ENCODE data around the gene MS4A2.
"Not testable (repeated sequence)": the region's sequence is repeated elsewhere in the genome, so short reads cannot be mapped to it uniquely, and the experiment has no call there.

The MS4A2 gene

DNA sequence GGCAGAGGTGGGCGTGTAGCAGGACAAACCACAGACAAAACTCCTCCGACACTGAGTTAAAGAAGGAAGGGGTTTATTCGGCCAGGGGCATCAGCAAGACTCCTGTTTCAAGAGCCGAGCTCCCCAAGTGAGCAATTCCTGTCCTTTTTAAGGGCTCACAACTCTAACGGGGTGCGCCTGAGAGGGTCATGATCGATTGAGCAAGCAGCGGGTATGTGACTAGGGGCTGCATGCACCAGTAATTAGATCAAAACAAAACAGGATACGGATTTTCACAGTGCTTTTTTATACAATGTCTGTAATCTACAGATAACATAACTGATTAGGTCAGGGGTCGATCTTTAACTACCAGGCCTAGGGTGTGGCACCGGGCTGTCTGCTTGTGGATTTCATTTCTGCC, 12.9 kb downstream of the MS4A2 start:
- DNase-seq (ENCODE audit: low read depth, low spot score): not testable (repeated sequence)

DNA sequence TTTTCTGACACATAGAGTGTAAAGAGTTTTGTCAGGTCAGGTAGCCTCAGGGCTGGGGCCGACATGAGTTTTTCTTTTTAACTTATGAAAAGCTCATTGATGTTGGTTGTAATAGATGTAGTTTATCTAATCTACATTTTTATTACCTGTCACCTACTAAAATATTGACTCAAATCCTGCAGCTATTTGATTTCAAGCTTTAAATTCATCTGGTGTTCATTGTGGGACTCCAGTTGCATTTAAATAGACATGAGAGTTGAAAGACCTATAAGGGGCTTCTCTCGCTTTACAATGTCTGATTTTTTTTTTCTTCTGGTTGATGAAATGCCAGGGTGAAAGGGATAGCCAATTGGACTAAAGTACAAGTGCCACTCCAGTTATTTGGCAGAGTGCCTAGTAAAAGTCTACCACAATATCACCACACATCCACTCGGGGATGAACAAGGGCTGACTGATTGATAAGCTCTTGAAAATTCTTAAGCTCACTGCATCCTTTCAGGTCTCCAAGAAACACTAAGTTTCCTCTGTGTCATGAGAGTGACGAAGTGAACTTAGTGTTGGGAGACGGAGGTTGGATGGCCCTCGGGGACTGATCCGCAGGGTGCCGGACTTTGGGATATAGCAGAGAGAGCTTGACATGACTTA, 16.1 kb downstream of the MS4A2 start:
- DNase-seq (ENCODE audit: low read depth, low spot score): not testable (repeated sequence)

DNA sequence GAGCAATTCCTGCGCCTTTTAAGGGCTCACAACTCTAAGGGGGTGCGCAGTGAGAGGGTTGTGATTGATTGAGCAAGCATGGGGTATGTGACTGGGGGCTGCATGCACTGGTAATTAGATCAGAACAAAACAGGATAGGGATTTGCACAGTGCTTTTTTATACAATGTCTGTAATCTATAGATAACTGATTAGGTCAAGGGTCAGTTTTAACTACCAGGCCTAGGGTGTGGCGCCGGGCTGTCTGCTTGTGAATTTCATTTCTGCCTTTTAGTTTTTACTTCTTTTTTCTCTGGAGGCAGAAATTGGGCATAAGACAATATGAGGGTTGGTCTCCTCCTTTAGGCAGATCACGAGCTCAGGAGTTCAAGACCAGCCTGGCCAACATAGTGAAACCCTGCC, 20.2 kb downstream of the MS4A2 start:
- DNase-seq (ENCODE audit: low read depth, low spot score): not testable (repeated sequence)

DNA sequence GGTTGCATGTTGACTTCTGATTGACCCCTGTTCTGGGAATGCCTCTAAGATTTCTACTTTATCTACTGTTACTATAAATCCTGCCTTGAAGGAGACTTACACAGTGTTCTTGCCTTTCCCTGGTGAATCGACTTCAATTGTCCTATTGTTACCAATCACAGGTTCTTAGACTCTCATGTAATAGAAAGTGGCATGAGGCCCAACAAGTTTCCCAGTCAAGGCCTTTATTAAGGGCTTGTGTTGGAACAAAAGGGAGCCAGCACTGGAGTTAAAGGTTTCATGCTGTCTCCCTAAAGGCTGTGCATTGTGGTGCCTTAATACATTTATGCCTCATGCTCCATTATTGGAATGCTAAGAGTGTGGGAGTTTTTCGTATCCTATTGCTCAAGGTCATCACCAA, 23.3 kb downstream of the MS4A2 start:
- DNase-seq (ENCODE audit: low read depth, low spot score): no peak

DNA sequence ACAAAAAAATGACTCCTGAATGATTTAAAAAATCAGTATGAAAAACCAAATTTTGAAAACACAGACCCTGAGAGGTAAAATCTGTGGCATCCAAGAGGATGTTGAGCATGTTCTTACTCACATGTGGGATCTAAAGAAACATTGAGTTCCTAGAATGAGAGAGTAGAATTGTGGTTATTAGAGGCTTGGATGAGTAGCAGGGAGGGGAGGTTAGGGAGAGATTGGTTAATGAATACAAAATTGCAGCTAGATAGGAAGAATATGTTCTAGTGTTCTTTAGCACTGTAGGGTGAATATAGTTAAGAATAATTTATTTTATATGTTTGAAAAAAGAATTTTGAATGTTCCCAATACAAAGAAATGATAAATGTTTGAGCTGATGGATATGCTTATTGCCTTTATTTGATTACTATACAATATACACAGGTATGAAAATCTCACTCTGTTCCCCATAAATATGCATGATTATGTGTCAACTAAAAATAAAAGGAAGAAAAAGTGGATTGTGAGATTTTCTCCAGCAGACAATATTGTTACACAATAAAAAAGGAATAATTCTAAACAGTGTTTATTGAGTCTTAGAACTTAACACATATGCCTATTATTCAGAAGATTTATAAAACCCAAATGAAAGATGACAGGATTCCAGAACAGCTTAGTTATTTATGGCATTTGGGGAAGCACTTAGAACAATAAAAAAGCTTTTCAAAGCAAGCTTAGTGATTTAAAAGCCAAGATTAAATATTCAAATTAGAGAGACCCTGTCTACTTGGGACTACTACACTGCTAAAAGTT, 28.7 kb downstream of the MS4A2 start:
- DNase-seq (ENCODE audit: low read depth, low spot score): no peak

DNA sequence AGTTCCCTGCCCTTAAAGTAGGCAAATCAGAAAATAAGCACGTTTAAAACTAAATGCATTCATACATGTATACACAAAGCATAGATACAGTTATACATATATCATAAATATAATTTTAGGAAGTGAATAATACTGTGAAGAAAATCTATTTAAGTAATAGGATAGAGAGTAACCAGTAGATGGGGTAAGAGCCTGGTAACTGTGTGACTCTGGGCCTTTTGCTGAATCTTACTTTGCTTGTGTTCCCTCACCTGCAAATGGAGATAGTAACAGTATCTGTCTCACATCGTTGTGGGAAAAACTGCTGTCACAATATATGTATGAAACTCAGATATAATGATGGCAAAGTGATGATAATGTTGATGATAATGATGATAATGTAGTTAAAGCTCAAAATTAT, 29.9 kb downstream of the MS4A2 start:
- no peak for DNase-seq (ENCODE audit: low read depth, low spot score)

DNA sequence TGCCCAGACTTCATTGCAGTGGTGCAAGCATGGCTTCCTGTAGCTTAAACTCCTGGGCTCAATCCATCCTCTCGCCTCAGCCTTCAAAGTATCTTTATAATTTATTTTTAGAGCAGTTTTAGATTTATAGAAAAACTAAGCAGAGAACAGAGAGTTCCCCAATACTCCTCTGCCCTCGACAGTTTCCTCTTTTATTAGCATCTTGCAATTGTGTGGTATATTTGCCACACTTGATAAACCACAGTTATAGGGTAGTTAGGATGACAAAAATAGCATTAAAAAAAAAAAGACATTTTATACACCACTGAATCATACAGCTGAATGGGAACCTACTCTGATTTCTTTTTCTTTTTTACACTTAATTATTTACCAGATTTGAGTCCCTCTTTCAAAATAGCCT, 31.2 kb downstream of the MS4A2 start:
- no peak for DNase-seq (ENCODE audit: low read depth, low spot score)

DNA sequence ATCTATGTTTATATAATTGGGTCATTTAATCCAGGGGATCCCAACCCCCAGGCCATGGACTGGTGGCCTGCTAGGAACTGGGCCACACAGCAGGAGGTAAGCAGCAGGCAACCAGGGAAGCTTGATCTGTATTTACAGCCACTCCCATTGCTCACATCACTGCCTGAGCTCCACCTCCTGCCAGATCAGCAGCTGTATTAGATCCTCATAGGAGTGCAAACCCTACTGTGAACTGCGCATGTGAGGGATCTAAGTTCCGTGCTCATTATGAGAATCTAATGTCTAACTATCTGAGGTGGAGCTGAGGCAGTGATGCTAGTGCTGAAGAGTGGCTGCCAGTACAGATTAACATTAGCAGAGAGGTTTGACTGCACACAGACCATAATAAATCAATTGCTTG, 32.8 kb downstream of the MS4A2 start:
- DNase-seq (ENCODE audit: low read depth, low spot score): no peak

DNA sequence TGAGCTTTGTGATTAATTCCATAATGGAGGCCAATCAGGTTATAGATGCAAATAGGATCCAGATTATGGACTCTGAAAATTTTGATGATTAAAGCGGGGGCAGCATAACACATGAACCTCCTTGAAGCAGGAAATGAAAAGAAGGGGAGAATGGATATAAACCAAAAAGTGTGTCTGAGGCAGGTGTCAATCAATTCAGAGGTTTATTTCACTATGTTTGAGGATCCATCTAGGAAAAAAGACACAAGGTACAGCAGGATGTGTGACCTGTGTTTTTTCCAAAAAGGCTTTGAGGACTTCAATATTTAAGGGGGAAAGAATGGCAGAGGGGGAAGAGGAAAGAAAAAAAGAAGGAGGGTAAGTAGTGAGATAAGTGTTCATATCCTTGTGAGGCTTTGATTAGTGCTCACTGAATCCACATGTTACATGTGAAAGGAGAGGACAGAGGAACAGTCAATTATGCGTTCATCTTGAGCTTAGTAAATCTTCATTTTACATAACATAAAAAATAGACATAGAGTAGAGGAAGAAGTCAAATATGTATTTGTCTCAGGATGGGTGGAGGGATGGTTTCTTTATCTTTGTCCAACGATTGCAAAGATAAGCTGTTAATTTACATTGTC, 34.1 kb downstream of the MS4A2 start:
- DNase-seq (ENCODE audit: low read depth, low spot score): no peak

DNA sequence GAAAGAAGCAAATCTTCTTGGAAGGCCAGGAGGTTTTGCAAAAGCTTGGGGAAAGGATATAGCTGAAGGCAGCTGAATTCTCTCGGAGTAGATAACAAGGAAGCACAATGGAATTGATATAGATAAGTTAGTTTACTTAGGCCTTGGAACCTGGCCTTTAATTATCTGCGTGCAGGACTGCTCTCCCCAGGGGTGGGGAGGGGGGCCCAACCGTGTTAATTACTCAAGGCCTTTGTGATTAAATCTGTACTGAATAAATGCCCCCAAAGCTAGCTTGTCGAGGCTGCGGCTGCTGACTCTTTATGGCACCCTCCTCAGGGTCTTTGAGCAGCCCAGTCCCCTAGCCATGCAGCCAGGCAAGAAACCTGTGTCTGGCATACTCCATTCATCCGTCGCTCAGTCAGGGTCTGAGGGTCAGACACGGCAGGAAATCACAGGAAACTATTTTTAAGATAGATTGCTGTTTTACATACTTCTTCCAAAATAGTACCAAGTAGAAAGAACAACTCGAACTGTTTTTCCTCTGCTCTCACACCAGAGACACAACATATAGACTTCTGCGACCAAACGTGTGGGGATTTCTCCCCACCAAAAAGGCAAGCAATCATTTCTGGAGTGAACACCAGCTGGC, 36.5 kb downstream of the MS4A2 start:
- no peak for DNase-seq (ENCODE audit: low read depth, low spot score)

DNA sequence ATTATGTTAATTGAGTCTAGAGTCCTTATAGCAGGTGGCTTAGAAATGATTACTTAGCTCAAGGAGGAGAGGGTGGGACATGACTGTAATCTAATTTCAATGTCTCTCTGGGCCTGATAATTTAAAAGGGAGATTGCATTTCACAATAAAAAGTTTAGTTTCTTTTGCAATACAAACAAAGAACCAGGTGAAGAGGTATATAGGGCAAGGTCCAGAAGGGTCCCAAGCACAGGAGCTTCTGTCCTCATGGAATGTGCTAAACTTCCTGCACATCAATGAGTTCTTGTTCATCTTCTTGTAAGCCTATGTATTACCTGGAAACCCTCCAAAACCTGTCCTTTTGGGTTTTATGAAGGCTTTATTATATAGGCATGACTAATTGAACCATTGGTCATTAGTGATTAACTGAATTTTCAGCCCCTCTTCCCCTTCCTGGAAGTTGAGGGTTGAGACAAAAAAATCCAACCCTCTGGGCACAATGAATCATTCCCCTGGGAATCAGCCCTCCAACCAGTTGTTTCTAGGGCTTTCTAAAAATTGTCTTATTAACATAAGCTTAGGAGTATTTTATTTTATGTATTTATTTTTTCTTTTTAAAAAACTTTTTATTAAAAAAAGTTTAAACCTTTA, 37.6 kb downstream of the MS4A2 start:
- DNase-seq (ENCODE audit: low read depth, low spot score): no peak

DNA sequence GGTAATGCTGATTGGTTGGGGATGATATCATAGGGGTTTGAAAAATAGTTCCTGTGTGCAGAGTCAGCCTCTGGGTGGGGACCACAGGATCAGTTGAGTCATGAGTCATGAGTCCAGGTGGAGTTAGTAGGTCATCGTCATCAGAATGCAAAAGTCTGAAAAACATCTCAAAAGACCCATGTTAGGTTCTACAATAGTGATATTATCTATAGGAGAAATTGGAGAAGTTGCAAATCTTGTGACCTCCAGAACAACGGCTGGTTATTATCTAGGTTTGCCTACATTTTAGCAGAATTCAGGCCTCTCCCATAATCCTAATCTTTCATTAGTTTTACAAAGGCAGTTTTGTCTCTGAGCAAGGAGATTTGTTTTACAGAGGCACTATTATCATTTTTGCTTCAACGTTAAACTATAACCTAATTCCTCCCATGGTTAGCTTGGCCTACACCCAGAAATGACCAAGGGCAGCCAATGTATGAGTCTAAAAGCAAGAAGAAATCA, 38.9 kb downstream of the MS4A2 start:
- no peak for DNase-seq (ENCODE audit: low read depth, low spot score)

DNA sequence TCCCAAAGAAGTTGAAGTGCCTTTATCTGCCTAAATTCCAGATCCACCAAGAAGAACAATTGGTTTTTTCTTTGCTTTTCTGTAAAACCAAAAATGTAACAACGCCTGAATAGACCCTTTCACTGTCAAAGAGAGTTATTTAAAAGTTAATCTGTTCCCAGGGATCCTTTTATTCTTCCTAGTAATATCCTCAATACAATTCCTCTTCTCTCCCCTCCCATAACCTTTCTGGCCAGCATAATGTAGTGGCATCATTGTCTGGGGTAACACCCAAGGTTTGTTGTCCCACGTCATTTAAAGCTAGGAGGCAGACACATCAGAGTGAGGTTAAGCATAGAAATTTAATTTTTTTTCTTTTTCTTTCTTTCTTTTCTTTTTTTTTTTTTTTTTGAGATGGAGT, 39.9 kb downstream of the MS4A2 start:
- no peak for DNase-seq (ENCODE audit: low read depth, low spot score)

DNA sequence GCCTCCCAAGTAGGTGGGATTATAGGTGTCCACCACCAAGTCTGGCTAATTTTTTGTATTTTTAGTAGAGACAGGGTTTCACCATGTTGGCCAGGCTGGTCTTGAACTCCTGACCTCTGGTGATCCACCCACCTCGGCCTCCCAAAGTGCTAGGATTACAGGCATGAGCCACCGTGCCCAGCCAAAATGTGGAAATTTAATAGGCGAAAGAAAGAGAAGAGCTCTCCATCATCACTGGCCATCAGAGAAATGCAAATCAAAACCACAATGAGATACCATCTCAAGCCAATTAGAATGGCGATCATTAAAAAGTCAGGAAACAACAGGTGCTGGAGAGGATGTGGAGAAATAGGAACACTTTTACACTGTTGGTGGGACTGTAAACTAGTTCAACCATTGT, 40.4 kb downstream of the MS4A2 start:
- not testable (repeated sequence) for DNase-seq (ENCODE audit: low read depth, low spot score)

DNA sequence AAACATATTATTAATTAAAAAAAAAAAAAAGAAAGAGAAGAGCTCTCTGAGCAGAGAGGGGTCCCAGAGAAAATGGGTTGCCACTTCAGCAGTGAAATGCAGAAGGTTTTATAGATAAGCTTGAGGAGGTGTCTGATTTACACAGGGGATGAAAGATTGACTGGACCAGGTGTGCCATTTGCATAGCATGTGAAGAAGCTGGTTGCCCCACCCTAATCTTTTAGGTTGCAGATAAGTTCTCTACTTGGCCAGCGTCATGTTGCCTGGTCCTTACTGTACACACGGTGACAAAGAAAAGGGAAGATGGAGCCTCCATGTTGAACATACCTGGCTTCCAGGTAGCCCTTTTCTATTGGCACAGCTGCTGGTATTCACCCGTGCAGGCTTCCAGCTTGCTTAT, 41.4 kb downstream of the MS4A2 start:
- no peak for DNase-seq (ENCODE audit: low read depth, low spot score)

DNA sequence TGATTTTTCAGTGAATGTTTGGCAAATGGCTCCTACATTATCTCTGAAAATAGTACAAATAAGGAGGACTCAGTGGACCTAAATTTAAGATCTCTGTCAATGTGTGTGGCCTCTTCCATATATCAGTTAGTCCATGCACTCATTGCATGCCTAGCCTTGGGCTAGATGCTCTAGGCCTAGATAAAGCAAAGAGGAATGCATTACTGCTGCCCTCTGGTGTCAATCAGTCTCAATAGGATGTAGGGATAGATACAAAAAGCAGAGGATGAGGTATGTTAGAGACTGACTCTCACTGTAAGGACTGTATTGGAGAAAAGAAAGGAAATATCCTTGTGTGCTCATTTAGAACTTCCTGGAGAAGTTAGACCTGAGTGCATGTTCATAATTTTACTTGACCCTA, 42.0 kb downstream of the MS4A2 start:
- DNase-seq (ENCODE audit: low read depth, low spot score): no peak

DNA sequence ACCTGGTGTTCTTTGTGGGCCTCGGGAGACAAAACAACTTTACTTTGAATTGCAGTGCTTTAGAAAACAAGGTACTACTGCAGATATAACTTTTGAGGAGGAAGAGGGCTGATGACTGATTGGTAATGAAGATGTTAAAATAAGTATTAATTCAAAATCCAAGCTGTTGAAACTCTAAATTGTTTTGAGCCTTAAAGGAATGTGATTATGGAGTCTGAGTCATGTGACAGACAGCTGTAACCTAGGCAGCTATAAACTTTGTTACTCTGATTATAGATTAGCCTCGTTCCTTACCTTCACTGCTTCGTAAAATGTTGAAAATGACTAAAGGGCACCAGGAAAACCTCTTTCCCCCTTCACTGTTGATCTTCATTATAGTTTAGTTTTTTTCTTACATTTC, 43.4 kb downstream of the MS4A2 start:
- no peak for DNase-seq (ENCODE audit: low read depth, low spot score)

DNA sequence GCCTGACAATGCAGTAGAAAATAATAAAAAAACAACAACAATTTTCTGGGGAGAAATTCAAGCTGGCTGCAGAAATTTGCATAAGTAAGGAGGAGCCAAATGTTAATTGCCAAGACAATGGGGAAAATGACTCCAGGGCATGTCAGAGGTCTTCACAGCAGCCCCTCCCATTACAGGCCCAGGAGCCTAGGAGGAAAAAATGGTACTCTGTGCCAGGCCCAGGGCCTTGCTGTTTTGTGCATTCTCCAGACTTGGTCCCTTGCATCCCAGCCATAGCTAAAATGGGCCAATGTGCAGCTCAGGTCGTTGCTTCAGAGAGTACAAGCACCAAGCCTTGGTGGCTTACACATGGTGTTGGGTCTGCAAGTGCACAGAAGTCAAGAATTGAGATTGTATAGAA, 45.5 kb downstream of the MS4A2 start:
- no peak for DNase-seq (ENCODE audit: low read depth, low spot score)

DNA sequence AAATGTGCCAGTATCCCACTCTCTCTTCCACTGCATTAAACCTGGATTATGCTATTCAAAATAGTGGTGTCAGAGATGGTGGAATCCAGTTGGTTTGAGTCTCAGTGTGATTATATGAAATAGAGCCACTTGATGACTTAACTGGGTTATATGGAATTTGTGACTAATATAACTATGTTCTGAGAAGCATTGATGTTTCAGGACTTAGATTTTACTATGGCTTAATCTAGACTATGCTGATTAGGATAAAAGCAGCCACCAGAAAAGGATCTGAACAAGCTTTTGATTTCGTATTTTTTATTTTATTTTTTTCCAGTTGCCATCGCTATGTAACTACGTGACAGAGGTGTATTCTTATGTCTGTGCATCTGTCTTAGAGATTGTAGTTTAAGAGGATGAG, 55.3 kb downstream of the MS4A2 start:
- DNase-seq (ENCODE audit: low read depth, low spot score): no peak

DNA sequence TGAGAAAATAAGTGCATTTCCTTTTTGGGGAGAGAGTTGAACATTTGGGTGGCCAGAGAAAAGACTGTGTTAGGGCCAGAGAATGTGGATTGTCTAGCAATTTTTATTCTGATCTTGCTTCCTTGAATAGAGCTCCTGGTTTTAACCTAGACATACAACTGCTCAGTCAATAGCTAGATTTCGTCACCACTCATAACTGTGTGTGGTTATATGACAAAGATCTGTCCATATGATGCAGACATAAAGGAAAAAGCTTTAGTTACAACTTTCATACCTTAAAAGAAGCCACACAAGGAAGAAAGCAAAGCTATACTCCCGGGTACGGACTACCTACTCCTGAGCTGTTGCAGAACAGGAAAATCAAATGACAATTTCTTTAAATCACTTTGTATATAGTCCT, 57.2 kb downstream of the MS4A2 start:
- DNase-seq (ENCODE audit: low read depth, low spot score): no peak
